Hepatocyte (in vitro differentiated cells): ENCODE data around the gene CBY1. TPM values are rescaled to one million over a fixed set of nuclear protein-coding genes. Genes with fewer than 3 reads are reported as not detected.

Experiments used
- DNase-seq: peaks from one replicate; pipeline ENCODE4 v3.0.0-alpha.2; 2016; ENCODE audit warnings: low spot score
- H2AFZ ChIP-seq: fragments of 200-600 bp; sonication (generic); 2 replicates; pipeline ENCODE4 v1.6.0; 2016; ENCODE audit warnings: antibody characterized with exemption, mild to moderate bottlenecking
- H3K27ac ChIP-seq: fragments of 200-600 bp; sonication (generic); 2 replicates; pipeline ENCODE4 v1.5.1; 2016; ENCODE audit warnings: mild to moderate bottlenecking
- H3K27me3 ChIP-seq: fragments of 200-600 bp; sonication (generic); 2 replicates; pipeline ENCODE4 v1.6.1; 2016
- H3K36me3 ChIP-seq: fragments of 200-600 bp; sonication (generic); replicated peaks from 2 replicates; pipeline ENCODE4 v1.5.1; 2016; ENCODE audit warnings: low read depth; ENCODE audit not compliant: insufficient read depth
- H3K4me1 ChIP-seq: fragments of 200-600 bp; sonication (generic); 2 replicates; pipeline ENCODE4 v1.5.1; 2016; ENCODE audit warnings: mild to moderate bottlenecking, moderate library complexity; ENCODE audit not compliant: insufficient read depth
- H3K4me2 ChIP-seq: fragments of 200-600 bp; sonication (generic); 2 replicates; pipeline ENCODE4 v1.6.0; 2016
- H3K4me3 ChIP-seq: fragments of 200-600 bp; sonication (generic); 2 replicates; pipeline ENCODE4 v1.5.1; 2016; ENCODE audit warnings: mild to moderate bottlenecking
- H3K79me2 ChIP-seq: fragments of 200-600 bp; sonication (generic); 2 replicates; pipeline ENCODE4 v1.6.0; 2017; ENCODE audit warnings: mild to moderate bottlenecking
- H3K9me2 ChIP-seq: fragments of 200-600 bp; sonication (generic); replicated peaks from 2 replicates; pipeline ENCODE4 v1.6.0; 2017; ENCODE audit warnings: mild to moderate bottlenecking; ENCODE audit not compliant: insufficient read depth
- H3K9me3 ChIP-seq: fragments of 200-600 bp; sonication (generic); 2 replicates; pipeline ENCODE4 v1.5.1; 2016; ENCODE audit warnings: low read depth, mild to moderate bottlenecking
- H4K20me1 ChIP-seq: fragments of 200-600 bp; sonication (generic); 2 replicates; pipeline ENCODE4 v1.6.0; 2016; ENCODE audit warnings: mild to moderate bottlenecking; ENCODE audit not compliant: insufficient read depth, poor library complexity, severe bottlenecking
- EZH2 ChIP-seq: fragments of 200-600 bp; sonication (generic); IDR thresholded peaks from 2 replicates; pipeline ENCODE4 v1.6.1; 2016; ENCODE audit warnings: antibody characterized with exemption, mild to moderate bottlenecking, borderline replicate concordance
- EZH2phosphoT487 ChIP-seq: fragments of 200-600 bp; sonication (generic); IDR thresholded peaks from one replicate; pipeline ENCODE4 v1.6.1; 2018; ENCODE audit warnings: antibody characterized with exemption, mild to moderate bottlenecking, low read depth, moderate library complexity; ENCODE audit not compliant: unreplicated experiment, severe bottlenecking
- WGBS: methylation state at CpG from one replicate; pipeline ENCODE4 v1.1.6; 2016; ENCODE audit warnings: low lambda C conversion rate; ENCODE audit errors: missing lambda C conversion rate; 5-methylcytosine and 5-hydroxymethylcytosine counted together
- polyA plus RNA-seq: library from polyadenylated mRNA; unstranded; fragments of >200 nt; fragmentation: Nextera tagmentation; extraction: Ambion mirVana; gene quantifications from 2 replicates; pipeline ENCODE4 v1.2.1, GENCODE V29; 2016
- total RNA-seq: library from RNA; depleted of rRNA; stranded (reverse); fragments of >200 nt; gene quantifications from 2 replicates; pipeline ENCODE4 v1.2.3, GENCODE V29; 2014
- TF ChIP-seq, protein P1 (sequence below): fragments of 200-600 bp; sonication (generic); IDR thresholded peaks from 2 replicates; pipeline ENCODE4 v1.5.1; 2016; ENCODE audit warnings: antibody characterized with exemption, mild to moderate bottlenecking; ENCODE audit not compliant: poor library complexity

Gene CBY1
- total and polyA plus RNA-seq, 2 experiments from 2014 or later: 19.7 to 35.8 TPM

DNA sequence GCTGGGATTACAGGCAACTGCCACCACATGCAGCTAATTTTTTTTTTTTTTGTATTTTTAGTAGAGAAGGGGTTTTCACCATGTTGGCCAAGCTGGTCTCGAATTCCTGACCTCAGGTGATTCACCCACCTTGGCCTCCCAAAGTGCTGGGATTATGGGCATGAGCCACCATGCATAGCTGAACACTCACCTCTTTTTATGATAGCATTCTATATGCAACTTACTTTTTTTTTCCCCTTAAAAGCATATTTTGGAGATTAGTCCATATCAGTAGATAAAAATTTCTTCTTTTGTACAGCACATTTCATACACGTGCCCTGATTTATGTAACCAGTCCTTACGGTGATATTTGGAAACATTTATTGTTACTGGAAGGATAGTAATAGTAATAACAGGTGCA, 63.9 kb downstream of the CBY1 start:
- Histone ChIP-seq H3K27ac (no peak overlapping the region), H2AFZ (no peak overlapping the region), H4K20me1 (peaks cover 11% of the 10 kb centered on the region), H3K4me3 (no peak overlapping the region), H3K27me3 (no peaks in the 10 kb centered on the region), H3K9me2 (no peaks in the 10 kb centered on the region), H3K4me2 (no peak overlapping the region), H3K36me3 (no peaks in the 10 kb centered on the region), H3K4me1 (peaks cover 4% of the 10 kb centered on the region), H3K9me3 (no peaks in the 10 kb centered on the region), H3K79me2 (peaks cover 21% of the 10 kb centered on the region)
- DNase-seq: no peak
- TF ChIP-seq, protein P1, sequence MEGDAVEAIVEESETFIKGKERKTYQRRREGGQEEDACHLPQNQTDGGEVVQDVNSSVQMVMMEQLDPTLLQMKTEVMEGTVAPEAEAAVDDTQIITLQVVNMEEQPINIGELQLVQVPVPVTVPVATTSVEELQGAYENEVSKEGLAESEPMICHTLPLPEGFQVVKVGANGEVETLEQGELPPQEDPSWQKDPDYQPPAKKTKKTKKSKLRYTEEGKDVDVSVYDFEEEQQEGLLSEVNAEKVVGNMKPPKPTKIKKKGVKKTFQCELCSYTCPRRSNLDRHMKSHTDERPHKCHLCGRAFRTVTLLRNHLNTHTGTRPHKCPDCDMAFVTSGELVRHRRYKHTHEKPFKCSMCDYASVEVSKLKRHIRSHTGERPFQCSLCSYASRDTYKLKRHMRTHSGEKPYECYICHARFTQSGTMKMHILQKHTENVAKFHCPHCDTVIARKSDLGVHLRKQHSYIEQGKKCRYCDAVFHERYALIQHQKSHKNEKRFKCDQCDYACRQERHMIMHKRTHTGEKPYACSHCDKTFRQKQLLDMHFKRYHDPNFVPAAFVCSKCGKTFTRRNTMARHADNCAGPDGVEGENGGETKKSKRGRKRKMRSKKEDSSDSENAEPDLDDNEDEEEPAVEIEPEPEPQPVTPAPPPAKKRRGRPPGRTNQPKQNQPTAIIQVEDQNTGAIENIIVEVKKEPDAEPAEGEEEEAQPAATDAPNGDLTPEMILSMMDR: no peak
- TF ChIP-seq EZH2phosphoT487 (no peak), EZH2 (no peak)
- WGBS: 94% methylated on average over 3 of the region's 3 CpGs

DNA sequence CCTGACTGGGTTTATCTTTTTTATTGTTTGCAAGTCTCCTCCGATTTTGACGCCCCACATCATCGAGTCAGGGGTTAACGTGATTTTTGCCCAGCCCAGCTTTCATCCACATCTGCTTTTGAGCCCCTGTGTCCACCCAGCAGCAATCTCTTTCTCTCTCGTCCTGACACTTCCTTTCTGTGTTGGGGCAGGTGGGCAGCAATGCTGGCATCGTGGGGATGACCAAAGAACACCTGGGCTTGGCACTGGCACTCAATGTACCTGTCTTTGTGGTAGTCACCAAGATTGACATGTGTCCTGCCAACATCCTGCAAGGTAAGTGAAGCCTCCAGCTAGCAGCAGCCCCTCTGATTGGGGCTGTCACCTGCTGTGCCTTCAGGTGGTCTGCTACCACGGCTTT, 65.1 kb downstream of the CBY1 start:
- TF ChIP-seq EZH2phosphoT487 (no peak), EZH2 (no peak)
- H2AFZ ChIP-seq: no peak overlapping the region
- no peaks in the 10 kb centered on the region for H3K9me2 ChIP-seq
- peaks cover 4% of the 10 kb centered on the region for H3K4me1 ChIP-seq
- WGBS: 95% methylated on average over 7 of the region's 7 CpGs
- peaks cover 7% of the 10 kb centered on the region for H4K20me1 ChIP-seq
- H3K4me3 ChIP-seq: no peak overlapping the region
- H3K79me2 ChIP-seq: peaks cover 15% of the 10 kb centered on the region
- H3K27ac ChIP-seq: no peak overlapping the region
- H3K4me2 ChIP-seq: no peak overlapping the region
- H3K36me3 ChIP-seq: no peaks in the 10 kb centered on the region
- no peak for DNase-seq
- H3K9me3 ChIP-seq: no peaks in the 10 kb centered on the region
- H3K27me3 ChIP-seq: no peaks in the 10 kb centered on the region

Other genes starting within 250 kb of the CBY1 start
- gene KCNJ4, start 201.4 kb upstream of the CBY1 start, total RNA-seq: 0.24 and 0.50 TPM in 2 replicates
- gene KCNJ4, start 201.4 kb upstream of the CBY1 start, polyA plus RNA-seq: 0.08 and 0.30 TPM in 2 replicates
- gene KDELR3, start 188.5 kb upstream of the CBY1 start, total RNA-seq: 92.4 and 98.9 TPM in 2 replicates
- 169 and 171 TPM in 2 replicates for gene KDELR3, start 188.5 kb upstream of the CBY1 start, polyA plus RNA-seq
- 432 and 433 TPM in 2 replicates for gene DDX17, start 150.3 kb upstream of the CBY1 start, total RNA-seq
- gene DDX17, start 150.3 kb upstream of the CBY1 start, polyA plus RNA-seq: 42.3 and 50.1 TPM in 2 replicates
- 0.80 and 3.0 TPM in 2 replicates for gene DMC1, start 86.5 kb upstream of the CBY1 start, total RNA-seq
- gene DMC1, start 86.5 kb upstream of the CBY1 start, polyA plus RNA-seq: 0.21 and 0.74 TPM in 2 replicates
- gene FAM227A, start 246 bp upstream of the CBY1 start, total RNA-seq: 1.1 and 2.9 TPM in 2 replicates
- 0.51 and 2.3 TPM in 2 replicates for gene FAM227A, start 246 bp upstream of the CBY1 start, polyA plus RNA-seq
- gene TOMM22, start 25.3 kb downstream of the CBY1 start, total RNA-seq: 57.7 and 76.3 TPM in 2 replicates
- 70.6 and 80.3 TPM in 2 replicates for gene TOMM22, start 25.3 kb downstream of the CBY1 start, polyA plus RNA-seq
- gene JOSD1, start 44.3 kb downstream of the CBY1 start, total RNA-seq: 76.0 and 104 TPM in 2 replicates
- gene JOSD1, start 44.3 kb downstream of the CBY1 start, polyA plus RNA-seq: 15.8 and 18.6 TPM in 2 replicates
- 26.0 and 36.8 TPM in 2 replicates for gene GTPBP1, start 49.3 kb downstream of the CBY1 start, total RNA-seq
- 28.6 and 30.8 TPM in 2 replicates for gene GTPBP1, start 49.3 kb downstream of the CBY1 start, polyA plus RNA-seq
- 52.4 and 56.1 TPM in 2 replicates for gene SUN2, start 99.4 kb downstream of the CBY1 start, total RNA-seq
- gene SUN2, start 99.4 kb downstream of the CBY1 start, polyA plus RNA-seq: 55.9 and 70.8 TPM in 2 replicates
- gene DNAL4, start 137.5 kb downstream of the CBY1 start, total RNA-seq: 11.9 and 15.5 TPM in 2 replicates
- 19.3 and 21.5 TPM in 2 replicates for gene DNAL4, start 137.5 kb downstream of the CBY1 start, polyA plus RNA-seq
- 3.1 and 3.8 TPM in 2 replicates for gene NPTXR, start 187.4 kb downstream of the CBY1 start, total RNA-seq
- gene NPTXR, start 187.4 kb downstream of the CBY1 start, polyA plus RNA-seq: 3.3 TPM in 2 replicates
- 30.7 and 42.9 TPM in 2 replicates for gene CBX6, start 215.6 kb downstream of the CBY1 start, total RNA-seq
- gene CBX6, start 215.6 kb downstream of the CBY1 start, polyA plus RNA-seq: 40.6 and 45.4 TPM in 2 replicates